ENCODE data around the gene IDH1.

Gene IDH1

GRCh38 chr2:208186893-208187292 is 68.0 kb downstream of the IDH1 start:
- TF ChIP-seq, protein P1, sequence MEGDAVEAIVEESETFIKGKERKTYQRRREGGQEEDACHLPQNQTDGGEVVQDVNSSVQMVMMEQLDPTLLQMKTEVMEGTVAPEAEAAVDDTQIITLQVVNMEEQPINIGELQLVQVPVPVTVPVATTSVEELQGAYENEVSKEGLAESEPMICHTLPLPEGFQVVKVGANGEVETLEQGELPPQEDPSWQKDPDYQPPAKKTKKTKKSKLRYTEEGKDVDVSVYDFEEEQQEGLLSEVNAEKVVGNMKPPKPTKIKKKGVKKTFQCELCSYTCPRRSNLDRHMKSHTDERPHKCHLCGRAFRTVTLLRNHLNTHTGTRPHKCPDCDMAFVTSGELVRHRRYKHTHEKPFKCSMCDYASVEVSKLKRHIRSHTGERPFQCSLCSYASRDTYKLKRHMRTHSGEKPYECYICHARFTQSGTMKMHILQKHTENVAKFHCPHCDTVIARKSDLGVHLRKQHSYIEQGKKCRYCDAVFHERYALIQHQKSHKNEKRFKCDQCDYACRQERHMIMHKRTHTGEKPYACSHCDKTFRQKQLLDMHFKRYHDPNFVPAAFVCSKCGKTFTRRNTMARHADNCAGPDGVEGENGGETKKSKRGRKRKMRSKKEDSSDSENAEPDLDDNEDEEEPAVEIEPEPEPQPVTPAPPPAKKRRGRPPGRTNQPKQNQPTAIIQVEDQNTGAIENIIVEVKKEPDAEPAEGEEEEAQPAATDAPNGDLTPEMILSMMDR (IDR thresholded peaks at IDR 0.05; ENCODE audit: insufficient read depth, low read length, poor library complexity, severe bottlenecking): no peak
- Histone ChIP-seq H3K4me3 (replicated peaks; ENCODE audit: low read depth, low read length) (no peak overlapping the region), H3K36me3 (ENCODE audit: control insufficient read depth, insufficient read depth, low read length) (no peaks in the 10 kb centered on the region), H3K27me3 (replicated peaks; ENCODE audit: control insufficient read depth, insufficient read depth, low read length) (no peaks in the 10 kb centered on the region; the same call in 1 of the 2 replicates)
- no peak for DNase-seq (ENCODE audit: extremely low read depth, insufficient read length)

- H3K27me3 ChIP-seq (replicated peaks; ENCODE audit: control insufficient read depth, insufficient read depth, low read length): no peaks in the 10 kb centered on the region; the same call in 1 of the 2 replicates
- no peak overlapping the region for H3K4me3 ChIP-seq (replicated peaks; ENCODE audit: low read depth, low read length)
- no peak for DNase-seq (ENCODE audit: extremely low read depth, insufficient read length)
- H3K36me3 ChIP-seq (ENCODE audit: control insufficient read depth, insufficient read depth, low read length): no peaks in the 10 kb centered on the region
- TF ChIP-seq, protein P1 (IDR thresholded peaks at IDR 0.05; ENCODE audit: insufficient read depth, low read length, poor library complexity, severe bottlenecking): no peak
Observed at GRCh38 chr2:208186465-208186864, 68.4 kb downstream of the IDH1 start.
